Suppressor macrophage treated with lipopolysaccharide for 1 hour (primary cell): Measurements from ENCODE around the gene TOM1.

Source experiments
- DNase-seq, 3 donors: peaks; one replicate each; pipeline ENCODE4 v3.0.0-alpha.2; 2020 to 2022

Gene TOM1

DNA sequence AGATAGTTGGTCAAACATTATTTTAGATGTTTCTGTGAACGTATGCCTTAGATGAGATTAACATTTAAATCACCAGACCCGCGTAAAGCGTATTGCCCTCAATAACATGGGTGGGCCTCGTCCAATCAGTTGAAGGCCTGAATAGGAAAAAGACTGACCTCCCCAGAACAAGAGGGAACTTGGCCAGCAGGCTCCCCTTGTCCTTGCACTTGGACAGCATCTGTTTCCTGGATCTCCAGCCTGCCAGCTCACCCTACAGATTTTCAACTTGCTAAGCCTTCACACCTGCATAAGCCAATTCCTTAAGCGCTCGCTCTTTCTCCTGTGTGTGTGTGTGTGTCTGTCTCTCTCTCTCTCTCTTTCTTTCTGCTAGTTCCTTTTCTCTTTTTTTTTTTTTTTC, 8.2 kb downstream of the TOM1 start:
- no peak for DNase-seq

DNA sequence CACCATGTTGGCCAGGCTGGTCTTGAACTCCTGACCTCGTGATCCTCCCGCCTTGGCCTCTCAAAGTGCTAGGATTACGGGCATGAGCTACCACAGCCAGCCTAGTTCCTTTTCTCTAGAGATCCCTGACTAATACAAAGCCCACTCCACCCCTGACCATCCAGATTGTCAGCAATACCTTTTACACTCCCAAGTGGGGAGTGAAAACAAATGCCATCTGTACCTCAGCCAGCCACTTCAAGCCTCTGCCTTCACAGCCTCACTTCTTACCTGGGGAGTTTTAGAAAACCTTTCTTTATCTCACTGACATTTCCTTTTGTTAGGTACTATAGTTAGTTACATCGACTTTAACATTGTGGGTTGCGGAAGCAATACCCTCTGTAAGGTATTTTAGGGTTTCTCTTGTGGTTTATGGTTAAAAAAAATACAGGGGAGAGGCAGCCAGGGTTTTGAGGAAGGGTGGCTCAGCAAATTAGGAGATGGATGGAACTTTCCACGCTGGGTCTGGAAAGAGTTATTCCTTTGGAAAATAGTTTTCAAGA, 8.9 kb downstream of the TOM1 start:
- DNase-seq = peak; percentile 32 to 43 (median 43)

DNA sequence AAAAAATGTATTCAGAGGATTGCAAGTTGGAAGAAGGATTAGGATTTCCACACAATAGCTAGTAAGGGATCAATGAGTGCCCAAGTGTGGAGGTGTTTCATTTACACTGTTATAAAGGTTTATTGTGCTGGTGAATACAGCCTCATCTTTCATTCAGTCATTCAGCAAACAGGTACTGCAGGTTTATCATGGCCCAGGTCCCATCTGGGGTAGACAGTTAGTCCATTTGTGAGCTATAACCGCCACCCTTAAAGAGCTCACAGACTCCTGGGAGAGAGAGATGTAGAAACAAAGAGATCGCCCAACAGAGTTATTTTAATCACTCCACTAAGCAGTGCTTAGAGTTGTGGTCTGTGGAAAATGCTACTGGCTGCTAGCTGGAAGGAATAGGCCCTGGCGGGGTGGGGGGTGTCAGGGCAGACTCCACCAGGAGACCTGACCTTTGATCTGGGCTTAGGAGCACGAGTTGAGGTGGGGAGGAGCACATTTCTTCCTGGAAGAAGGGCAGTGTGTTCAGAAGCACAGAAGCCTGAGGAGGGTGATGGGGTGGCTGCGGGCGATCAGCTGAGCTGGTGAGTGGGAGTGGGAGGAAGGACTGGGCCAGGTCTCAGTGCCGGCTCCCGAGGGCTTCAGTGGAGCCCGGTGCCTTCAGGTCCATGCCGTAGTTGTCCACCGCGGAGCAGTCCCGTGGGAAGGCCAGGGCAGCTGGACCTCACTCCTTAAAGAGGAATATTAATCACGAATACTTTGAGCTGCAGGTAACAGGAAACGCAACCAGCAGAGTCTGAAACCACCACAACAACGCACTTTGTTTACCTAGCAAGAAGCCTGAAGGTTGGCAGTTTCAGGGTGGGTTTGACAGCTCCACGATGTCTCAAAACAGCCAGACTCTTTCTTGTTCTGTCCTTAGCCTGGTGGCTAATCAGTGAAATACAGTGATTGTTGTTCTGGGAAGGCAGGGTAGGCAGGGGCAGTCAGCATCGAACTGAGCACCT, 11.2 kb downstream of the TOM1 start:
- DNase-seq = no peak

DNA sequence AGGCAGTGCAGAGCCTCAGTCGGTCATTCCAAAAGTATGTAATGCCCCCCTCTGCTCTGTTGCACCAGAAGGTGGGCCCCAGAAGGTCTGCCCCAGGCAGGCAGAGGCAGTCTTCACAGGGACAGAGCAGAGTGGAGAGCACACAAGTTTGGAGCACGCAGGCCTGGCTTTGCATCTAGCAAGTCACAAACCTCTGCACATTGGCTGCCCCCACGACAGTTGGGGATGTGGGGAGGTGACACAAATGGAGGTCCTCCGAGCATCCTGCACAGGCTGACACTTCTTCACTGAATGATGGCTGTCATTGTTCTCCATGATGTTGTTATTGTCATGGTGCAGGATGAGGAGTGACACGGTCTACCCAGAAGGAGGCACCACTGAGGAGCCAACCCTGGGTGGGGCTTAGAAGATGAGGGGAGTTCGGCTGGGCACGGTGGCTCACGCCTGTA, 11.9 kb downstream of the TOM1 start:
- no peak for DNase-seq

DNA sequence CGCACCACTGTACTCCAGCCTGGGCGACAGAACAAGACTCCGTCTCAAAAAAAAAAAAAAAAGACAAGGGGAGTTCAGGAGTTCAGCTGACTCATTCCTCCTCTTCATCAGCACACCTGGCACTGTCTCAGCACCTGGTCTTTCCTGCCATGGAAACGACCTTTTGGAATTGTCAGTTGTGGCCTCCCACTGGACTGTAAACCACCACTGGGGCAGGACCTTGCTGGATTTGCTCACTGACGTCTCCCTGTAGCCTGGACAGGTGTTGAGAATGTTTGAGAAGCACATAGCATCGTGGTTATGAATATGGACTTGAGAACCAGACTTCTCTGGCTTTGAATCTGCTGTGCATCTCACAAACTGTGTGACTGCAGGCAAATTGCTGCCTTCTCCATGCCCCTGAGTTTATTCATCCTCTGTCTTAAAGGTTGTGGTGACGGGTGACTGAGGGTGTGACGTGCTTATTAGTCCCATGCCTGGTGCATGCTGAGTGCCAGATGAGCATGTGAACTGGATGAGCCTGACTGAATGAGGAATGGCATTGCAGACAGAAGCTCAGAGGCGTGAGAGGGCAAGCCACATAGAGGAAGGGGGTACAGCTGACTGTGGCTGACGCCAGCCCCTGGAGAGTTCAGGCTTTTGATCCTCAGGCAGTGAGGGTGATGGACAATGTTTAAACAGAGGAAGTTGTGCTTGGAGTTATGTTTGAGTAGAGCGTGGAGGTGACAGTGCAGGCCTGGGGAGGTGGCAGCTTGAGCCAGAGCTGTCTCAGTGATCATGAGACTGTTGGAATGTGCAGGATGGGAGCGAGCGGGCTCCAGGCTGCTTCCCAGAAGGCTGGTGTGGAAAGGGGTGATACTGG, 12.7 kb downstream of the TOM1 start:
- DNase-seq = peak in 2 of 3 donors; percentile 26 to 37

DNA sequence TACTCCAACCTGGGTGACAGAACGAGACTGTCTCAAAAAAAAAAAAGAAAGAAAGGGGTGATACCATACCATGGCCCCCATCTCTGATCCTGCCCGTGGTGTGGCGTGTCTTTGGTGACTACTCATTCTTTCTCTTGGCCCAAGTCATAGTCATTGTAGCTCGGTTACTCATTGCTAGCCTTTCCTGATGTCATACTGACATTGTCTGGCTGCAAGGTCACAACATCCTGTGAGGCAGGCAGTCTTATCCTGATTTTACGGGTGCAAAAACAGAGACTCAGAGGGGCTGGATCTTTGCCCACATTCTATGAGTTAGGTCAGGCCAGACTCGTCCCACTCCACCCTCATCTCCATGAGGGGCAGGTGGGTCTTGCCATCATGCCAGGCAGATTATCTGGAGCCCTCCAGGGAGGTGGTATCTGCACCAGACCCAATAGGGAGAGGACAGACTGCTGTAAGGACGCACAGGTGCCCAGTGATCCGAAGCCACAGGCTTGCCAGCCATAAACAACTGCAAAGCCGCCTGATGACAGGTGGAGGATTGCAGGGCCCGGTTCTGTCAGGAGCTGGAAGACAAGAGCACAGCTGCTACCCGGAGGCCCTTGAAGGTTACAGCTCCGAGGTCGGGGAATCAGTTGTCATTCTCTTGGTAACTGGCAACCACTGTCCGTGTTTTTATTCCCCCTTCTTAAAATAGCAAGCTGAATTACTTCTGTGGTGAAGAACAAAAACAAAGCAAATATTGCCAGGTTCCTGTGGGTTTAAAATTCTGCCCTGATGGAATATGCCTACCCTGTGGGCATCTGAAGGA, 13.8 kb downstream of the TOM1 start:
- DNase-seq = peak; percentile 29 to 60 (median 59)

- DNase-seq = no peak
These were observed 14.7 kb downstream of the TOM1 start for GRCh38 chr22:35314161-35314942.

DNA sequence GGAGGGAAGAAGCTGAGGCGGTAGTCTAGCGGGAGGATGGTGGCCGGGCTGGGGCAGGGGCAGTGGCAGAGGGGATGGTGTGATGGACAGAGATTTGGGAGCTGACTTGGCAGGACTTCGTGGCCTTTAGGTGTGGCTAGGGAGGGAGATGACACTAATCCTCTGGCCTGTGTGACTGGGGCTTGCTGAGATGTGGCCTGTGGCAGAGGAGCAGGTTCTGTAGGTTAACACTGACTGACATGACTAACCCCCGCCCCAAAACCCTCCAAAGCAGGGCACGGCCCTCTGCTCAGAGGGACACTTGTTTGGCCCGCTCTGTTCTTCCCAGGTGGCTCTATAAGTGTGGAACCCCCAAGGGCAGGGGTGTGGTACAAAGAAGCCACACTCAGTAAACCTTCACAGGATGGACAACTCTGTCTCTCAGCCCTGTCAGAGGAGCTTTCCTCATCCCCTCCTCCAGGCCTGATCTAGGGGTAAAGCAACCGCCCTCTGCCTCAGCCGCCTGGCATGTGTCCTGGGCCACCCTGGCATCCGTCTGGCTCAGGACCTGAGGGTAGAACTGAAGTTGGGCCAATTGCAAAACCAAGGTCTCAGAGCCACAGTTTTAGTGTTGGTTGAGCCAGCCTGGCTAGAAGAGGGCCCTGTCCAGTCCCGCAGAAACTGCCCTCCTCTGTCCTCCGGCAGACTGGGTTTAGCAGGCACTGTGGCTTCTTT, 15.6 kb downstream of the TOM1 start:
- no peak for DNase-seq

GRCh38 chr22:35315855-35316745, 16.4 kb downstream of the TOM1 start:
- no peak for DNase-seq

DNA sequence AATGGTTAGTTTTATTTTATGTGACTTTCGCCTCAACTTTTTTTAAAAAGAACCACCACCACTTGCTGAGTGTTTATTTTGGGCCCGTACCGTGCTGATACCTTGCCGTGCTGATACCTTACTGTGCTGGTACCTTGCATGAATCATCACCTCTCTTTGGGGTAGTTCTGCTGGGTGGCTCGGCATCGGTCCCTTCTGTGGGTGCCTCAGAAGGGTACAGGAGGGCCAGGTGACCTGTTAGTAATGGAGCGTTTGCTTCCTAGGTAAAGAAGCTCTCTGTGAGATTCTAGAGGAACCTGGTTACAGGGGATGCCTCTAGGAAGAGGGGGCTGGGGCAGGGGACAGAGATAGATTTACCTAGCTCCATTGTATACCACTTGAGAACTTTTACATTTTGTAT, 17.1 kb downstream of the TOM1 start:
- no peak for DNase-seq

DNA sequence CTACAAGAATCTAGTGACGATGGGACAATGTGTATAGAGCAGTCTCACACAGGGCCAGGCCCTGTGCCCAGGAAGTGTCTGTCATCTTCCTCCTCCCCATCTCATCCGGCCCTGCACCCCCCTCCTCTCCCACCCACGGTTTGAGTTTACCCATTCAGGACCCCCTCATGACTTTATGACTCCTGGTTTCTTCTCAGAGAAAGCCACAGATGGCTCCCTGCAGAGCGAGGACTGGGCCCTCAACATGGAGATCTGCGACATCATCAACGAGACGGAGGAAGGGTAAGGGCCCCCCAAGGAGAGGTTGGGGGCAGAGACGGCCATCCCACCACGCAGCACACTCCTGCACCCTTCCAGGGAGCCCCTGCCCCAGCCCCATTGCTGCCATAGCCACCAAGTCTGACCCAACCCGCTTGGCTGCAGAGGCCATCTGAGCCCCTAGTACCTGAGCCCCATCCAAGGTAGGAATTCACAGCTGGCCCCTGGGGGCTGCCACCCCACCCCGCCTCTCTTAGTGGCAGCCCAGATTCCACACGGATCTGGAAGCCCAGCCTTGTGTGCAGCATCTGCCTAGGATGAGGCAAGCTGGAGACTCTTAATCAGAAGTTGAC, 18.1 kb downstream of the TOM1 start:
- DNase-seq = no peak

GRCh38 chr22:35318346-35319215, 18.9 kb downstream of the TOM1 start:
- no peak for DNase-seq

GRCh38 chr22:35319244-35319985, 19.7 kb downstream of the TOM1 start:
- no peak for DNase-seq

DNA sequence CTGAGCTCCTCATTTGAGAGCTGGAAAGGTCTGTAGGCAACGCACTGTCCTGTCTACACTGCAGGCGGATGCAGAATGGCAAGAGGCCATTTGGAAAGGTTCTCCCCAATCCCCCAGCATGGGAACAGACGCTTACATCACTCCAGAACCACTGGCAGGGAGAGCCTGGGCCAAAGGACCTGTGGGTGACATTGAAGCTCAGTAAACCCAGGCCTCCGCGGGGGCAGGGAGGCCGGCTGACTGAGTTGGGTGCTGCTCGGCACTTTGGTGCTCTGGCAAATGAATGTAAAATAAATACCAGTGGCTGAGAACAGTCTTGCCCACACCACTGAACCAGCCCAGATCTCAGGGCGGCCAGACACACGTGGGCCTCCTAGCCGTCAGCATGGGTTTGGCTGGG, 22.4 kb downstream of the TOM1 start:
- DNase-seq = no peak

- DNase-seq = no peak
These were observed 23.2 kb downstream of the TOM1 start for GRCh38 chr22:35322893-35323292.

- no peak for DNase-seq
These were observed 23.6 kb downstream of the TOM1 start for GRCh38 chr22:35323305-35323704.

GRCh38 chr22:35324067-35324466, 24.4 kb downstream of the TOM1 start:
- DNase-seq = no peak

- no peak for DNase-seq
These were observed 25.1 kb downstream of the TOM1 start for GRCh38 chr22:35324762-35325161.
